EH (cell line): Measurements from ENCODE around the gene KDM1B.
A peak's percentile ranks its signal among the peaks of the same experiment; 100 is the strongest.

Source experiments
- DNase-seq: peaks from one replicate; pipeline ENCODE4 v3.0.0-alpha.2; 2015; ENCODE audit warnings: low read depth

Gene KDM1B

DNA sequence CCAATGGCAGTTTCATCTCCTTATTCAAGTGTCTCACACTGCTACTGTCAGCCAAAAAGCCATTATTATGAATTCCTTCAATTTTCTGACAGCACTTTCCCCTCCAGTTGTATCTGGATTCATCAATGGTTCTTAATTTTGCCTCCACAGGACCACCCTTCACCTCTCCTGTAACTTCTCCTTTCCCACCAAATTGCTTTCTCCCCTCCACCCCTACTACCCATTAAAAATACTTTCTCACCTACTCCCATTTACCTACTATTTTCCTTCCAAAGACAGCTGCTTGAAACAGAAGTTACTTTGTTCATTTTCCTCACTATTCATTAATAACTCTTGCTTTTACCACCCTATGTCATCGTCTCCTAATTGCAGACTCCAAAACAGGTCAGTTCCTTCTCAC lies 79.3 kb downstream of the KDM1B start:
- DNase-seq, result no peak

GRCh38 chr6:18235524-18235923 lies 80.3 kb downstream of the KDM1B start:
- DNase-seq, result no peak

GRCh38 chr6:18237167-18237566 lies 81.9 kb downstream of the KDM1B start:
- no peak for DNase-seq

DNA sequence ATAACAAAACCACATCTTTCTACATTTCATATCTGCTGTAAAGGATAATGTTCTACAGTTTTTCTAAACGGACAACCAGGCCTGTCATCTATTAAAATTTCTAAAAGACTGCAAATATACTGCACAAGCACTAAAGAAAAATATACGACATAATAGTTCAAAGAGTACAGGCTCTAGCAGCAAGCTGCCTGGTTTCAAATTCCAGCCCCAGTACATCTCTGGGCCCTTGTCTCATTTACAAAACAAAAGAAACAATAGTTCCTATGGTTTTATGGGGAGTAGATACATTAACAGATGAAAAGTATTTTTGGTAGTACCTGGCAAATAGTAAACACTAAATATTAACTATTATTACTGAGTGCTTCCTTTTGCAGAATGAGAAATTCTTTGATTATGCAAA lies 85.0 kb downstream of the KDM1B start:
- no peak for DNase-seq

GRCh38 chr6:18241208-18242038 lies 86.2 kb downstream of the KDM1B start:
- DNase-seq, result no peak

GRCh38 chr6:18242062-18242851 lies 87.0 kb downstream of the KDM1B start:
- DNase-seq, result peak; percentile 90

DNA sequence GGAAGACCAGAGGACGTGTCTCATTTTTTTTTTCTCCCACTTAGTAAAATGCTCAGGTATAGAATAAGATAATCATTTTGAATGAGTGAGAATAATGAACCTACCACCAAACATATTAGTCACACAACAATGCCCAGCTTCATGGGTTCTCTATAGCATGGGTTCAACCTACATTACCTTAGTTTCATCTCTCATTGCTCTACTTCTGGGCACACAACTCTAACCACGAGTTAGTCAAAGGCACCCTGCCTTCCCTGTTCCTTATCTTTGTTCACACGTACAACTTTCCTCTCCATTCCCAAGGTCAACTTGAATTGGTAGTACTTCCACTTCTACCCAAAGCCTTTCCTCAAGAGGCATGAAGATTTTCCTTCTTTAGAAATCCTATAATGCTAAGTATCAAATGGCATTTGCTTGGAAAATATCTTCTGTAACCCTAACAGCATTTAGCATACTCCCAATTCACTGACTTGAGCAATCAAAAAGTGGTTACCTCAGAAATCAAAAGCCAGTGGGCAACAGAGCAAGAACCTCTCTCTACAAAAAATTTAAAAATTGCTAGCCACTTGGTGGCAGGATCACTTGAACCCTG lies 88.2 kb downstream of the KDM1B start:
- no peak for DNase-seq

DNA sequence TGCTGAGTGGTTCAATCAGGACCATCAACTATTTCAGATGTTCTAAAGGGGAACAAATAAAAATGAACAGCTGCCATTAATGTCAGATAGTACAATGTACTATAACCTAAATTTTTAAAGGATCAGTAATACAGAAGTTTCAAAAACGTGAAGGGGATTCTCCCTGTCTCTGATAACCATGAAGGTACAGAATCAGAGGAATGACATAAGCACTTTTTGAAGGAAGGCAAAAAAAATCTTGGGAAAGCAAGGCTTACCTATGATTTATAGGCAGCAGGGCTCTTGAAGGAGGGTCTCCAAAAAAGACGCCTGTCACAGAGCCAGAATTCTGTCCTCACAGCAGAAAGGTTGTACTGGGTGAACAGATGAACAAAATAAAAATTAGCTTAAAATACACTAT lies 89.0 kb downstream of the KDM1B start:
- DNase-seq, result no peak

DNA sequence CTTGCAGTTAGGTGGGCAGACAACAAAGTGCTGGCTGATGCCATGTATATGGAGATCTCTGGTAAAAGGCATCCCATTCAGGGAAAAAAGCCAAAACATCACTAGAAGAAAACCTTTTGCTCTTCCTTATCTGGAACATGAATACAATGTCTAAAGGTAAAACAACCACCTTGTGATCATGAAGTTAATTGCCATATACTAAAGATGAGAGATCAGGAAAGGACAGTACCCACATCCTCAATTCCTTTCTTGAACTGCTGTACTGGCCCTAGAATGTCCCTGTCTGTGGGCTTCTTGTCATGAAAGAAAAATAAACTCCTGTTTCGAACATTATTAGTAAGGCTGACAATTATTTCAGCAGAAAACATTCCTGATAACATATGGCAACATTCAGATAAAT lies 89.9 kb downstream of the KDM1B start:
- no peak for DNase-seq

GRCh38 chr6:18245642-18246041 lies 90.4 kb downstream of the KDM1B start:
- DNase-seq, result no peak

GRCh38 chr6:18246205-18246604 lies 91.0 kb downstream of the KDM1B start:
- DNase-seq, result no peak

DNA sequence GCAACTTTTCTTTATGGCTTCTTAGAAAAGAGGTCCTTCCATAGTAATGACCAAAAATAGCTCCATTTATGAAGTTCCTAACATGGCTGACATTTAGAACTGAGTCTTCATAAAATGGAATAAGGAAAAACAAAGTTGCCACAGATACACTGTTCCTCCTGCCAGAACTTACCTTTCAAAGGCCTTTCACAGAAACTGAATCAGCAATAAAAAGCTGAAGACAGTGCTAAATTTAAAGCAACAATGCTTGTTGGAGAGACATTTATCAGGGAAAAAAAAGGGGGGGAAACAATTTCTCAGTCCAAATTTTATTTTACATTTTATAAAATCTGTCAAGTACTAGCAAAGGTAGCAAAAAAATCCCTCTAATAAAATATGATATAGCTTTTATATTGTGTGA lies 91.8 kb downstream of the KDM1B start:
- no peak for DNase-seq

GRCh38 chr6:18248698-18249097 lies 93.5 kb downstream of the KDM1B start:
- DNase-seq, result no peak

DNA sequence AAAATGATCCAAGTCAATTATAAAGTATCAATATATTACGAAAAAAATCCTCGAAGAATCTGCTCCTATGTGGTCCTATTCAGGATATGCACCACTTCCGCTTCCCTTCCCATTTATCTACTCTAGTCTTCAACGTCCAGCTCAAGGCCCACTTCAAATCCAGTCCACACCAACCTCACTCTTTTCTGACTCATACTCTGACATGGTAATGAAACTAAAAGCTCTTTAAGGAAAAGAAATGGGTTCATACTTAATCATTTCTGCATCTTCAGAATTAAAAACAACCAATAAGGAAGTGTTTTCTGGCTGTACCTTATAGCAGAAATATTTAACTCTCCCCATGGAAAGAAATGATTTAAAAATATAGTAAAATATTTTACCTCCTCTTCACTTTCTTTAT lies 94.0 kb downstream of the KDM1B start:
- no peak for DNase-seq

DNA sequence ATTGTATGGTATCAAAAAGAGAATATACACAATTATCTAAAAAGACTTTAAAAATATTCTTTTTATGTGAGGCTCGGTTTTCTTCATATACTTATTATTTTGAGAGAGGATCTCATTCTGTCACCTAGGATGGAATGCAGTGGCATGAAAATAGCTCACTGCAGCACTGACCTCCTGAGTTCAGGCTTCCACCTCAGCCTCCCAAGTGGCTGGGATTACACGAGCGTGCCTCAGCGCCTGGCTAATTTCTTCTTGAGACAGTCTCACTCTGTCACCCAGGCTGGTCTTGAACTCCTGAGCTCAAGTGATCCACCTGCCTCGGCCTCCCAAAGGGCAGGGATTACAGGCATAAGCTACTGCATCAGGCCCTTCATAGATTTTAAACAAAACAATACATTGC lies 98.4 kb downstream of the KDM1B start:
- no peak for DNase-seq

DNA sequence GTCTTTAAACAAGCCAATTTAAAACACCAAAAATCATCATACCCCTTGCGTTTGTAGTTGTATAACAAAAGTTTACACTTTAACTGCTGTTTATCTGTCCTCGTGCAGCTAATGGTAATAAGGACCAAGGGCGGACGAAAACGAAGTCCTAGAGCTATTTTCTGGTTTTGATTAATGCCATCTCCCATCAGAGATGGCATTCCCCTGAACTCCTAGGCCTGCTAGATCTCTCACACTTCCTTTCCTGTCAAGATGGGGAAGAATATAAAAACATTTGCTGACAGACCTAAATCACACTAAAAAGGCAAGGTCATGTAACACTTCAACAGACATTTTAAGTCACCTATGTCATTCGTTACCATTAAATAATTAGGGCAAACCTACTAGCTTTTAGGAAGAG lies 99.6 kb downstream of the KDM1B start:
- no peak for DNase-seq

DNA sequence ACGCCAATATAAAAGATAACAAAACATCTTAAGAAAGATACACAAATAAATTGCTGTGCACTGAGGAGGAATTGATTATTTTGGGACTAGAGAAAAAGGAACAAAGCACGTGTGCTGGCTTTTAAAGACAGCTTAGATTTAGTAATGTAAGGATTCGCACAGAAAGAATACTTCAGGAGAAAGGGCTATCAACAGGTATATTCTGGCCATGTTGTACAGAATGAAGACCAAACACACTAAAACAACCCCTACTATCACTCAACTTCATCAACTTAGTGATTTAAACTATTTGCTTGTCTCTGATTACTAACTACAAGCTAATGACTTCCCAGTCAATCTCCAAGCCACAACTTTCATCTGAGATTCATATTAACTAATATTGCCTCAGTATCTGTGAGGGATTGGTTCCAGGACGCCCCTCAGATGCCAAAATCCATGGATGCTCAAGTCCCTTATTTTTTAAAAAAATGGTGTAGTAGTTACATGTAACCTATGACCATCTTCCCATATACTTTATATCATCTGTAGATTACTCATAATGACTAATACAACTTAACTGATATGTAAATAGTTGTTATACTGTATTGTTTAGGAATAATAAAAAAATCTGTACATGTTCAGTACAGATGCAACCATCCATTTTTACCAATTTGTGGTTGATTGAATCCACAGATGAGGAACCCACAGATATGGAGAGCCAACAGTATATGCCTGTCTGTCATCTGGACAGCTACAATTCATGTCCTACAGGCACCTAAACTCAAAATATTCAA lies 104.6 kb downstream of the KDM1B start:
- peak; percentile 19 for DNase-seq

GRCh38 chr6:18260448-18261106 lies 105.4 kb downstream of the KDM1B start:
- DNase-seq, result peak; percentile 73

GRCh38 chr6:18261877-18262276 lies 106.7 kb downstream of the KDM1B start:
- DNase-seq, result no peak

- DNase-seq, result peak; percentile 28
Measured at GRCh38 chr6:18262702-18263417, 107.6 kb downstream of the KDM1B start.
